GM19372 (cell line): Measurements from ENCODE around the gene DAAM2.

Source experiments
- ATAC-seq: cut with Tn5 transposase; IDR thresholded peaks from one replicate; pipeline ENCODE4 v1.9.1; 2021; ENCODE audit warnings: mild to moderate bottlenecking, low read depth, moderate library complexity; ENCODE audit not compliant: unreplicated experiment

Gene DAAM2

GRCh38 chr6:39903656-39904055 is 111.5 kb downstream of the DAAM2 start:
- ATAC-seq: no peak

- no peak for ATAC-seq
Observed at GRCh38 chr6:39904946-39905639, 112.9 kb downstream of the DAAM2 start.

GRCh38 chr6:39905640-39905975 is 113.4 kb downstream of the DAAM2 start:
- ATAC-seq: no peak

GRCh38 chr6:39906318-39906761 is 114.2 kb downstream of the DAAM2 start:
- ATAC-seq: no peak

GRCh38 chr6:39907871-39908575 is 115.8 kb downstream of the DAAM2 start:
- no peak for ATAC-seq

GRCh38 chr6:39908838-39909583 is 116.8 kb downstream of the DAAM2 start:
- no peak for ATAC-seq

GRCh38 chr6:39909701-39910100 is 117.5 kb downstream of the DAAM2 start:
- no peak for ATAC-seq

GRCh38 chr6:39910164-39910563 is 118.0 kb downstream of the DAAM2 start:
- no peak for ATAC-seq

- no peak for ATAC-seq
Observed at GRCh38 chr6:39910744-39911143, 118.6 kb downstream of the DAAM2 start.

- ATAC-seq: no peak
Observed at GRCh38 chr6:39911513-39912125, 119.4 kb downstream of the DAAM2 start.

- no peak for ATAC-seq
Observed at GRCh38 chr6:39912446-39912845, 120.3 kb downstream of the DAAM2 start.

- no peak for ATAC-seq
Observed at GRCh38 chr6:39913391-39913916, 121.3 kb downstream of the DAAM2 start.

- no peak for ATAC-seq
Observed at GRCh38 chr6:39914239-39914638, 122.1 kb downstream of the DAAM2 start.

GRCh38 chr6:39915866-39916265 is 123.7 kb downstream of the DAAM2 start:
- no peak for ATAC-seq

GRCh38 chr6:39917329-39917728 is 125.2 kb downstream of the DAAM2 start:
- no peak for ATAC-seq

GRCh38 chr6:39917981-39918380 is 125.8 kb downstream of the DAAM2 start:
- ATAC-seq: no peak

- ATAC-seq: no peak
Observed at GRCh38 chr6:39918831-39919230, 126.7 kb downstream of the DAAM2 start.

GRCh38 chr6:39920157-39920556 is 128.0 kb downstream of the DAAM2 start:
- no peak for ATAC-seq

- ATAC-seq: no peak
Observed at GRCh38 chr6:39922821-39923220, 130.6 kb downstream of the DAAM2 start.

GRCh38 chr6:39923394-39923793 is 131.2 kb downstream of the DAAM2 start:
- ATAC-seq: no peak

GRCh38 chr6:39923861-39924260 is 131.7 kb downstream of the DAAM2 start:
- ATAC-seq: no peak
